Renal cortical epithelial cell (primary cell): Measurements from ENCODE around the gene UBR2. TPM values are rescaled to one million over a fixed set of nuclear protein-coding genes. Genes with fewer than 3 reads are reported as not detected.
A peak's percentile ranks its signal among the peaks of the same experiment; 100 is the strongest.

Experiments used
- DNase-seq: peaks from one replicate; pipeline ENCODE4 v3.0.0-alpha.2; 2011; ENCODE audit warnings: low read depth
- total RNA-seq: library from RNA; depleted of rRNA; stranded (reverse); fragments of >200 nt; gene quantifications from 2 replicates; pipeline ENCODE4 v1.2.3, GENCODE V29; 2014

The UBR2 gene
- total RNA-seq, 1 donor from 2014 or later, result 37.9 TPM

- DNase-seq, result peak; percentile 78
Observed at GRCh38 chr6:42726485-42727086, 162.8 kb downstream of the UBR2 start.

GRCh38 chr6:42727087-42727611 lies 163.3 kb downstream of the UBR2 start:
- DNase-seq, result no peak

- DNase-seq, result no peak
Observed at GRCh38 chr6:42727627-42728026, 163.8 kb downstream of the UBR2 start.

DNA sequence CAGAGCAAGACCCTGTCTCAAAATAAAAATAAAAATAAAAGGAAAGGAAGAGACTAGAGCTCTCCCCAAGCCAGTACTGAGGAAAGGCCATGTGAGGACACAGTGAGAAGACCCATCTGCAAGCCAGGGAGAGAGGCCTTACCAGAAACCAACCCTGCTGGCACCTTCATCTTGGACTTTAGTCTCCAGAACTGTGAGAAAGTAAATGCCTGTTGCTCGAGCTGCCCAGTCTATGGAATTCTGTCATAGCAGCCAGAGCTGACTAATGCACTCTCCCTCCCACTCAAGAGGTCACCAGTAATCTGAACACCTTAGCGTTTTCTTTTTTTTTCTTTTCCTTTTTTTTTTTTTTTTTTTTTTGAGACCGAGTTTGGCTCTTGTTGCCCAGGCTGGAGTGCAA lies 165.9 kb downstream of the UBR2 start:
- peak; percentile 87 for DNase-seq

GRCh38 chr6:42733867-42734481 lies 170.1 kb downstream of the UBR2 start:
- DNase-seq, result peak; percentile 93

DNA sequence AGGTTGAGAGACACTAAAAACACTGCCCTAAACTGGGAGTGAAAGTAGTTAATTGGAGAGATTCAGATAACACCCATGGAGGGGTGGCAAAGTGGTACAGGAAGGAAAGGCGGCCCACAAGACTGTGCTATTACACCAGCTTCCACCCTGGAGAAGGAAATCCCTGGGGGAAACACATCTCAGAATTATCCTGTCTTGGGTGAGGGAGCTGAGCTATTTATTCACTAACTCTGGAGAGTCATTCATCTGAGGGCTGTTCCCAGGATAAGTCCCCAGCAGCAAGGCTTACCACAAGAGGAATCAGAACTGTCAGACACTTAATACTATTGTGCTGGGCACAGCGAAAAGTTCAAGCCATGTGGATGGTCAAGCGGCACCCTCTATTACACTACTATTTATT lies 172.1 kb downstream of the UBR2 start:
- peak; percentile 88 for DNase-seq

DNA sequence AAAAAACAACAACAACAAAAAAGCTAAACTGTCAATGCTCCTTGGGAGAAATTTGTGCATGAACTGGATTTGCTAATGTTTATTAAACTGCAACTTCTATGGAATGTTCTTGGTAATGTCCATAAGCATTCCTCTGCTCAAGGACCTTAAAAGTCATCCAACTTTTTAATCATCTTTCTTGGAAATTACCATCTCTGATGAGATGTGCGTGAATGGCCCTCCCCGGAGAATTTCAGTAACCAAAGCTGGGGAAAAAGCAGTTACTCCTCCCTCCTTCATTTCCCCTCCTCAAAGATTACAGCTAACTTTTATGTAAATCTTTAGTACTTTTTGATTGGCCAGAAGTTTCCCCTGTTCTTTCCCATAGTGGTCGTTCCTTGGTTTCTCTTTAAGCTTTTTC lies 176.9 kb downstream of the UBR2 start:
- DNase-seq, result no peak

DNA sequence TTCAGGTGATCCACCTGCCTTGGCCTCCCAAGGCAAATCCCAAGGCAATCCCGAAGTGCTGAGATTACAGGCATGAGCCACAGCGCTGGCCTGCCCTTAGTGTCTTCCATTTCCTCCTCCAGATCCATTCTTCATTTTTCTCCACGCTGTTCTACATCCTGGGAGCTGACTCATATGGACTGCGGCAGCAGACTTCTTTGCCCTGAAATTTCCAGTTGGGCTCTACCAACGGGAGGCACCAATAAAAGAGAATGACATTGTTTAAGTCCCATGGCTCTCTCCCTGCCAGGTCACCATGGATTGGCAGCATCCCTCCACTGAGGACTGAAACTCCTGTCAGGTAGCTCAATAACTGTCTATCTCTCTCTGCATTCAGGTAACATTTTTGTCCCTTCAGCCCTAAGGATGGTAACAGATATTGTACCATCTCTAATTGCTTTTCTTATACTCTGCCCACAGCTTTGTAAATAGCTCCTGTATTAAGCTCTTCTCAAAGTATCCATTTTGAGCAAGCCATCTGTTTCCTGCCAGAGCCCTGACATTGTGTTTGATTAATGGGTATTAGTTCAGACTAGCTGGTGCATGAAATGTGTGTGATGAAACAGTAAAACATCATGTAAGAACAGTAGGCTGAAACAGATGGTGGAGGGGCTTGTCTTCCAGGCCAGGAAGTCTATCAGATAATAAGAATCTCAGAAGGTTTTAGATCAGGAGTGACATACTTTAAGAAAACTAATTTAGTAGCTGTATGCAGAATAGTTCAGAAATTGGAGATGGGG lies 178.5 kb downstream of the UBR2 start:
- DNase-seq, result peak; percentile 70

Other genes with a start within 250 kb of the UBR2 start
- gene TRERF1, start 112.1 kb upstream of the UBR2 start, total RNA-seq, result 0.35 and 1.3 TPM in 2 replicates
- gene PRPH2, start 158.6 kb downstream of the UBR2 start, total RNA-seq, result 0.17 and 1.2 TPM in 2 replicates
- 37.7 and 59.6 TPM in 2 replicates for gene TBCC, start 182.1 kb downstream of the UBR2 start, total RNA-seq
- gene BICRAL, start 218.0 kb downstream of the UBR2 start, total RNA-seq, result 2.4 and 8.2 TPM in 2 replicates